Stimulated activated CD8-positive, alpha-beta memory T cell treated with anti-CD3 and anti-CD28 coated beads, Interleukin-7, amount 100 ng/mL, for 48 hours (primary cell): ENCODE data around the gene PPFIBP2.

ENCODE experiments used
- DNase-seq, 2 donors: peaks; one replicate each; pipeline ENCODE4 v3.0.0-alpha.2; 2020; ENCODE audit warnings: low read depth in 1 of 2; ENCODE audit errors: extremely low read depth in 1 of 2

The PPFIBP2 gene

DNA sequence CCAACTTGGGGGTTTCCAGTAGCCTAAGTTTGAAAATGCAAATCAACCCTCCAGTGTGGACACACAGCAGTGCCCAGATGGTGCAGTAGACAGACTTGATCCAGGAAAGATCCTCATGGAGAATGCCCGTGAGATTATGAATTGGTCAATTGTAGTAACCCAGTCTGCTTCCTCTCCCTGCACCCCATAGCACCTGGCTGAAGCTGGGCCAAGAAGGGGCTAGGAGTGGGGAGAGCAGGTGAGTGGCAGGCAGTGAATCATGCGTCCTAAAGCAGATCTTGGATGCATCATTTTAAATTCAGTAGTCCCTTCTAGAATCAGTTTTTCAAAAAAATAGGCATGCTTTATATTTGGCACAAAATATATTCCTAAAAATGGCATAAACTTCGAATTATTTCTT is 107.3 kb downstream of the PPFIBP2 start:
- no peak for DNase-seq

DNA sequence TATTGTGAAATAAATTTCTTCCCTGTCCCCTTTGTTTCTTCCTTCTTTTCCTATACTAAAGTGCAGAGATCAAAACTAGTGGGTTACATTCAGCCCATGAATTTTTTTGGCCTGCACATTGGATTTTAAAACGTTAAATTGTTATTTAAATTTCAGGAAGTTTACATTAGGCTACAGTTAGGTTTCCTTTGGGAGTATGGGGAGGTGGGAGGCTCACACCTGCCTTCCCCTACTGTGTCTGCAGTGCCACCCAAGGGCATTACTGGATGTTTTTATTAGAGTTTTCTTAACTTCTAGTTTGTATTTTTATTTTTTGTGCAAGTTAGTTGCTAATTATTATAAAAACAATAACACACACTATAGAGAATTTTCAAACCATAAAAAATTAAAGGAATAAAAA is 107.8 kb downstream of the PPFIBP2 start:
- DNase-seq: no peak

GRCh38 chr11:7622721-7623120 is 108.9 kb downstream of the PPFIBP2 start:
- DNase-seq: no peak

GRCh38 chr11:7628660-7629059 is 114.9 kb downstream of the PPFIBP2 start:
- DNase-seq: no peak

DNA sequence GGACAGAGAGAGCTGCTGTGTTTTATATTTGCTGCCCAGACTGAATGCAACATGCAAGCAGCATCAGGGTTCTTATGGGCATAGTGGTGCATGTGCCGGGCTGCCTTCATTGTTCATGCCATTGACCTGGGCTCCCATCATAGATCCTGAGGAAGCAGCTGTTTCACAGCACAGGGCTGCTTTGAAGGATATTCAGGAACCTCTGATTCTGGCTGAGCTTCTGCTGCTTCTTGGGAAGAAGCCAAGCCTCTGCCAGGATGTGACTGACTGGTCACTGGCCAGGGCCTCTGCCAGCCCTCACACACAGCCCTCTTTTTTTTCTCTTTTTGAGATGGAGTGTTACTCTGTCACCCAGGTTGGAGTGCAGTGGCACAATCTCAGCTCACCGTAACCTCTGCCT is 116.2 kb downstream of the PPFIBP2 start:
- no peak for DNase-seq

- DNase-seq: no peak
Observed at GRCh38 chr11:7632211-7632610, 118.4 kb downstream of the PPFIBP2 start.

DNA sequence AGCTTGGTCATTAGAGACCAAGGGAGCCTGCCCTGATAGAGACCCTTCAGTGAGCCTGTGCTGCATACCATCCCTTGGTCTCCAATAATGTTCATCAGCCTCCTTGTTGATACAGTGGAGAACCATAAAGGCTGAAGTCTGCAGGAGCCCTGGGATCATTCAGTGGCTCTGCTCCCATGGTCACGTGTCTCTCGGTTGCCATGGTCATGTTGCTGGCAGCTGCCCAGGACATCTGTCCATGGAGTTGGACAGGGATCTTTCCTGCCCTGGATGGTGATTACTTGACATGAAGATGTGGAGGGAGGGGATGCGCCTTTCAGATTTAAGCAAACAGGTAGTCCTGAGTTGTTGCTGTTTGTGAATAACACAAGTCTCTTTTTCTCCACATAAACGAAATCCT is 121.3 kb downstream of the PPFIBP2 start:
- no peak for DNase-seq

DNA sequence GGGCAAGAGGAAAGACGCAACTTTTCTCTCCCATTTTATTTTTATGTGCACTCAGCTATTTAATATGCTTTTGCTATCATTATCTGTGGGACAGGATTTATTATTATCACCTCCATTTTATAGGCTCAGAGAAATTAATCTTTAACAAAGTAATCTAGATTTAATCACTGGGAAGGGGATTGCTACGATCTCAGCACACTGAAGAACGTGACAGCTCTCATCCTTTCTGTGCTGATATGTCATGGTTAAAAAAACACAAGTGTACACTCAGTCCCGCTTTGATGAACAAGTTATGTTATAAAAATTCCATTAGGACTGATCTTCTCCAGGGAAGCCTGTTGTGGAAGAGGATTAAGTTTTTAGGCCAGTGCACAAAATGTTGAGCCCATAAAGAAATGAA is 121.9 kb downstream of the PPFIBP2 start:
- no peak for DNase-seq

GRCh38 chr11:7636350-7636749 is 122.6 kb downstream of the PPFIBP2 start:
- DNase-seq: no peak

GRCh38 chr11:7637447-7638157 is 123.8 kb downstream of the PPFIBP2 start:
- DNase-seq: no peak

GRCh38 chr11:7638710-7639642 is 125.2 kb downstream of the PPFIBP2 start:
- DNase-seq: no peak

GRCh38 chr11:7639643-7640025 is 125.8 kb downstream of the PPFIBP2 start:
- DNase-seq: no peak

DNA sequence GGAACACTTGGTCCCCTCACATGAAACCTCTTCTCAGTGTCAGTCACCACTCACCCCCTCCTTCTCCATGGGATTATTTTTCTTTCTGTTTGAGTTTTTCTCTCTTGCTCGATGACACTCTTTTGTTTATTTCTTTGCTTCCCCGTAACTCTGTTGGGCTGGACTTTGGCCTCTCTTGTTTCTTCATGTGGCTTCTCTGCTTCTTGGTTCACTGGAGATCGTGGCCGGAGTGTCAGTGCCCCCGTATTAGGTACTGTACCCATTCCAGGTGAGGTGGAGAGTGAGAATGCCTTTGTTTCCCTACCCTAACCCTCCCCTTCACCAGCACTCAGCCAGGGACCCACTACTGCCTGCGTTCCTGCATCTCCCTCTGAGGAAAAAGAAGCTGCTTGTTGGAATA is 127.0 kb downstream of the PPFIBP2 start:
- DNase-seq: no peak

DNA sequence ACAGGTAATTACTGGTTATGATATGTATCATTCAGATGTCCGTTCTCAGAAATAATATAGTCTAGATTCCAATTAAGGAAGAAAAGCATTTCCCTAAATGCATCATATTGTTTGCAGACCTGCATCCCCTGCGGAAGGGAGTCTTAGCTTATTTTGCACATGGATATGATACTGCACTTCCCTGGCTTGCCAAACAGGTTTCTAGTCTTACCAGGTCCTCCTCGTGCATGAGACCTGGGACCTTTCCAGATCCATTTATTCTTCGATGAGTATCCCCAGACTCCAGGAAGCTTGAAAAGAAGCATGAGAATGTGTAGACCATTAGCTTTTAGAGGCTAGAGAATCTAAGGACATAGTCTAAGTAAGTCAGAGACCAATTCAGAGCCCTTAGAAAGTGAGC is 128.9 kb downstream of the PPFIBP2 start:
- no peak for DNase-seq

GRCh38 chr11:7643314-7643713 is 129.5 kb downstream of the PPFIBP2 start:
- no peak for DNase-seq

- DNase-seq: no peak
Observed at GRCh38 chr11:7645206-7645605, 131.4 kb downstream of the PPFIBP2 start.

- DNase-seq: no peak
Observed at GRCh38 chr11:7646866-7647265, 133.1 kb downstream of the PPFIBP2 start.

- no peak for DNase-seq
Observed at GRCh38 chr11:7648264-7648663, 134.5 kb downstream of the PPFIBP2 start.

DNA sequence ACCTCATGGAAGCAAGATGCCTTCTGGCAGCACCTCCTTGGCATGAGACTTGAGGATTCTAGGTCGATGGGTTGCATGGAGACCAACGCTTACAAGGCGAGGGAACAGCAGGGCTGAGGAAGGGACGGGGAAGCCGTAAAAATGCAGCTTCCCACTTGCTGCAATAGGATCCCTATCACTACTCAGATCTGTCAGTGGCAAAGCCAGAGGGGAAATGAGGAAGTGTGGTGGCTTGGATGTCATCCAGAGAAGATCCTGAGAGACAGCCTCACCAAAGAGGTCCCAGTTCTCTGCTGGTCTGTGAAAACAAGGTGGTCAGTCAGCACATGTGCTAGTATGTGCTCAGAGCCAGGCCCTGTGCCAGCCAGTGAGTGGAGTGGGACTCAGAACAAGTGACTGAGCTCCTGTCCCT is 137.3 kb downstream of the PPFIBP2 start:
- no peak for DNase-seq

DNA sequence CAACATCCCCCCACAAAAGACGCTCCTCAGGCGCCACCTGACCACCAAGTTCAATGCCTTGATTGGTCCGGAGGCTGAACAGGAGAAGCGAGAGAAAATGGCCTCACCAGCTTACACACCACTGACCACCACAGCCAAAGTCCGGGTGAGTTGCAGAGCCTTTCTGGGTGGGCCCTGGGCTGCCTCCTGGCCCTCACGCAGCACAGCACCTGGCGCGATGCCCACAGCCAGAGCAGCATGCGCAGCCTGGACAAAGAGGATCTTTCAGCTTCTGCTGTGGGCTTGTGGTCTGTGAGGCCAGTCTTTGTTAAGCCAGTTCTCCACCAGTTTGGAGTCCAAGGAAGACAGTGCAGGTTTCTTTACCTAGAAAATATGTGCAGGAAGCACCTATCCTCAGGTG is 137.9 kb downstream of the PPFIBP2 start:
- no peak for DNase-seq

GRCh38 chr11:7654195-7654705 is 140.5 kb downstream of the PPFIBP2 start:
- DNase-seq: no peak
